HG02678 (cell line): ENCODE data around the gene TBC1D22B.

Experiments used
- ATAC-seq: cut with Tn5 transposase; IDR thresholded peaks from one replicate; pipeline ENCODE4 v1.9.1; 2021; ENCODE audit warnings: mild to moderate bottlenecking, moderate library complexity; ENCODE audit not compliant: unreplicated experiment

TBC1D22B gene

GRCh38 chr6:37239526-37239925 is 18.0 kb upstream of the TBC1D22B start:
- ATAC-seq: no peak

- ATAC-seq: peak; percentile 63
Observed at GRCh38 chr6:37239950-37240713, 17.4 kb upstream of the TBC1D22B start.

GRCh38 chr6:37241131-37241530 is 16.4 kb upstream of the TBC1D22B start:
- ATAC-seq: no peak

GRCh38 chr6:37241775-37242428 is 15.7 kb upstream of the TBC1D22B start:
- no peak for ATAC-seq

- no peak for ATAC-seq
Observed at GRCh38 chr6:37242429-37243052, 15.0 kb upstream of the TBC1D22B start.

- ATAC-seq: no peak
Observed at GRCh38 chr6:37243131-37243815, 14.3 kb upstream of the TBC1D22B start.

- ATAC-seq: no peak
Observed at GRCh38 chr6:37243816-37244370, 13.7 kb upstream of the TBC1D22B start.

- no peak for ATAC-seq
Observed at GRCh38 chr6:37244430-37245310, 12.9 kb upstream of the TBC1D22B start.

- no peak for ATAC-seq
Observed at GRCh38 chr6:37251211-37251780, 6.3 kb upstream of the TBC1D22B start.

- no peak for ATAC-seq
Observed at GRCh38 chr6:37253486-37254007, 4.0 kb upstream of the TBC1D22B start.

- ATAC-seq: no peak
Observed at GRCh38 chr6:37254881-37255280, 2.7 kb upstream of the TBC1D22B start.

- no peak for ATAC-seq
Observed at GRCh38 chr6:37256692-37257319, 766 bp upstream of the TBC1D22B start.

- ATAC-seq: no peak
Observed at GRCh38 chr6:37257320-37257633, 295 bp upstream of the TBC1D22B start.

- ATAC-seq: no peak
Observed at GRCh38 chr6:37258405-37259105, 983 bp downstream of the TBC1D22B start.

GRCh38 chr6:37259191-37259590 is 1.6 kb downstream of the TBC1D22B start:
- ATAC-seq: no peak

GRCh38 chr6:37260040-37260439 is 2.5 kb downstream of the TBC1D22B start:
- no peak for ATAC-seq

- ATAC-seq: no peak
Observed at GRCh38 chr6:37260444-37260843, 2.9 kb downstream of the TBC1D22B start.

GRCh38 chr6:37261198-37261597 is 3.6 kb downstream of the TBC1D22B start:
- ATAC-seq: no peak
